Hepatocyte (in vitro differentiated cells): ENCODE measurements around the gene CPB2.

ENCODE experiments used
- EZH2 ChIP-seq: fragments of 200-600 bp; sonication (generic); IDR thresholded peaks from 2 replicates; pipeline ENCODE4 v1.6.1; 2016; ENCODE audit warnings: antibody characterized with exemption, mild to moderate bottlenecking, borderline replicate concordance
- EZH2phosphoT487 ChIP-seq: fragments of 200-600 bp; sonication (generic); IDR thresholded peaks from one replicate; pipeline ENCODE4 v1.6.1; 2018; ENCODE audit warnings: antibody characterized with exemption, mild to moderate bottlenecking, low read depth, moderate library complexity; ENCODE audit not compliant: unreplicated experiment, severe bottlenecking
- TF ChIP-seq, protein P1 (sequence below): fragments of 200-600 bp; sonication (generic); IDR thresholded peaks from 2 replicates; pipeline ENCODE4 v1.5.1; 2016; ENCODE audit warnings: antibody characterized with exemption, mild to moderate bottlenecking; ENCODE audit not compliant: poor library complexity

DNA sequence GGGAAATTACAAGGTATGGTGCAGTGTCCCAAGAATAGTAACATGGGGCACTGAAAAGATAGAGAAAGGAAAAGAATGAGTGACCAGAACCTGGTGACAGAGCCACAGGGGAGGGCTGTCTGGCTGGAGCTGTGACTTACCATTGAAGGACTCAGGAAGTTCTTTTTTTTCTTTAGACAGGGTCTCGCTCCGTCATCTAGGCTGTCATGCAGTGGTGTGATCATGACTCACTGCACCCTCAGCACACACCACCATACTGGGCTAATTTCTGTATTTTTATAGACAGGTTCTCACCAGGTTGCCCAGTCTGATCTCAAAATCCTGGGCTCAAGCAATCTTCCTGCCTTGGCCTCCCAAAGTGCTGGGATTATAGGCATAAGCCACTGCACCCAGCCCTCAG is 8.8 kb upstream of the CPB2 start:
- TF ChIP-seq, protein P1, sequence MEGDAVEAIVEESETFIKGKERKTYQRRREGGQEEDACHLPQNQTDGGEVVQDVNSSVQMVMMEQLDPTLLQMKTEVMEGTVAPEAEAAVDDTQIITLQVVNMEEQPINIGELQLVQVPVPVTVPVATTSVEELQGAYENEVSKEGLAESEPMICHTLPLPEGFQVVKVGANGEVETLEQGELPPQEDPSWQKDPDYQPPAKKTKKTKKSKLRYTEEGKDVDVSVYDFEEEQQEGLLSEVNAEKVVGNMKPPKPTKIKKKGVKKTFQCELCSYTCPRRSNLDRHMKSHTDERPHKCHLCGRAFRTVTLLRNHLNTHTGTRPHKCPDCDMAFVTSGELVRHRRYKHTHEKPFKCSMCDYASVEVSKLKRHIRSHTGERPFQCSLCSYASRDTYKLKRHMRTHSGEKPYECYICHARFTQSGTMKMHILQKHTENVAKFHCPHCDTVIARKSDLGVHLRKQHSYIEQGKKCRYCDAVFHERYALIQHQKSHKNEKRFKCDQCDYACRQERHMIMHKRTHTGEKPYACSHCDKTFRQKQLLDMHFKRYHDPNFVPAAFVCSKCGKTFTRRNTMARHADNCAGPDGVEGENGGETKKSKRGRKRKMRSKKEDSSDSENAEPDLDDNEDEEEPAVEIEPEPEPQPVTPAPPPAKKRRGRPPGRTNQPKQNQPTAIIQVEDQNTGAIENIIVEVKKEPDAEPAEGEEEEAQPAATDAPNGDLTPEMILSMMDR, result no peak
- TF ChIP-seq EZH2phosphoT487 (no peak), EZH2 (no peak)
